ENCODE results near the gene ZCCHC14. TPM values are rescaled to one million over a fixed set of nuclear protein-coding genes. Genes with fewer than 3 reads are reported as not detected.
A peak's percentile ranks its signal among the peaks of the same experiment; 100 is the strongest.
"Not testable (repeated sequence)": the region's sequence is repeated elsewhere in the genome, so short reads cannot be mapped to it uniquely, and the experiment has no call there.

The ZCCHC14 gene
- total RNA-seq, 2 donors from 2014 or later, result 5.6 to 17.9 TPM

DNA sequence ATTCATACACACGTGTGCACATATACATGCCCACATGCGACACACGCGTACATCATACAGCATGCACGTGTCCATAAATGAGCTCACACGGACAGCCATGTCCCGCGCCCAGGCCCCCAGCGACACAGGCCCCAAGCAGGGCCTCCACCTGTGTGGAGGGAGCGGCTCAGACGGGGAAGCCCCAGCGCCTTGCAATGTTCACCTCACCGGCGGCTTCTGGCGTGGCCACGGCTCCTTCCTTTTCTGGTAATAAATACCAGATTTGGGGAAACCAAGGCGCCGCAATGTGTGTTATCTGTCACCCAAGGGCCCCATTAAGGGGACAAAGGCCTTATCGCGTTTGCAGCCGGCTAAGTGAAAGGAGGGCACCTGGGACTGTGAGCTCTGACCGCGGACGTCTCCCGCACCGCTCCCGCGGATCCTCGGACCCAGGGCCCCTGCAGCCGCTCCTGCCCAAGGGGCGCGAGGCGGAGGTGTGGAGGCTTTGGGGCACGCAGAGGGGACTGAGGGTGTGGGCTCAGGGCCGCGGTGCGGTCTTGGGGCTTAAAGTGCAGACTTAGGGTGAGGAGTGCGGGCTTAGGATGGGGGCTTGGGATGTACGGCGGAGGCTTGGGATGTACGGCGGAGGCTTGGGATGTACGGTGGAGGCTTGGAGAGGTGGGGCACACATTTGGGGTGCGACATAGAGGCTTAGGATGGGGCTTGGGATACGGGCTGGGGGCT is 1.9 kb downstream of the ZCCHC14 start:
- not testable (repeated sequence) for H3K9me3 Mint-ChIP-seq
- peak overlapping the region; percentile 90 to 93 for H3K27ac Mint-ChIP-seq
- peaks cover 6 to 36% of the 10 kb centered on the region in 2 donors for H3K36me3 Mint-ChIP-seq
- peak; percentile 64 to 82 for DNase-seq (ENCODE audit: low spot score in 2 of 2)
- ATAC-seq, result peak; percentile 43 to 67

DNA sequence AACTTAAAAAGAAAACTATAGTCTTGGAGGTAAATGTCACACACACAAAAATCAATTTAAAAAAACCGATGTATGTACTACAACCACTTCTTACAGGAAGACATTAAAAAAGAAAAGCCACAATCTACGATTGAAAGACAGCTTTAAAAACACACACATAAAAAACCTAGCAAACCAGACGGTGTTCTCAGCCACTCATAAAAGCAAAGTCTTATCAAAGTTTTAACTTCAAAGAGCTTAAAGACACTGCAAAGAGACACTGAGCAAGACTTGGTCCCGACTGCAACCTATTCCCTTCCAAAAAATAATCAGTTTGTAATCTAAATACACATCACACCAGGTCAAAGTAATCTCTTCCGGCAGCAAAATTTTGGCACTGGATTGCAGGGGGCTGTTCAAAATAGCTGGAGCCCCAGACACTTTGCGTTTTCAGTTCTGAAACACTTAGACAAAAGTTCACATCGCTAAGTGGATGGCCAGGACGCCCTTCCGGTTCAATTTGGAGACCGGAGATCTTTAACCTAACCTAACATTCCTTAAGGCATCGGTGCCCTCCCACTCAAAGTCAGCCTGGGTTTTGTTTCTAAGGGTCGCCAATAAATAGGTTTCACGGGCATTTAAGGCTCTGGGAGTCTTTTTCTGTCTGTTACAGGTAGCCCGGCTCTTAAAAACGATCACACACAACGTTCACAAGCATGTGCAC is 2.6 kb downstream of the ZCCHC14 start:
- ATAC-seq (no peak), DNase-seq (ENCODE audit: low spot score in 2 of 2) (peak in 1 of 2 donors; percentile 16)
- Mint-ChIP-seq H3K36me3 (peaks cover 6 to 36% of the 10 kb centered on the region in 2 donors), H3K27ac (peak overlapping the region; percentile 90 to 93), H3K9me3 (no peaks in the 10 kb centered on the region)

GRCh38 chr16:87489434-87490045 is 3.3 kb downstream of the ZCCHC14 start:
- Mint-ChIP-seq H3K9me3 (no peaks in the 10 kb centered on the region), H3K27ac (peak overlapping the region; percentile 39 to 90), H3K36me3 (peaks cover 6 to 38% of the 10 kb centered on the region in 2 donors)
- ATAC-seq, result no peak
- DNase-seq (ENCODE audit: low spot score in 2 of 2), result no peak

DNA sequence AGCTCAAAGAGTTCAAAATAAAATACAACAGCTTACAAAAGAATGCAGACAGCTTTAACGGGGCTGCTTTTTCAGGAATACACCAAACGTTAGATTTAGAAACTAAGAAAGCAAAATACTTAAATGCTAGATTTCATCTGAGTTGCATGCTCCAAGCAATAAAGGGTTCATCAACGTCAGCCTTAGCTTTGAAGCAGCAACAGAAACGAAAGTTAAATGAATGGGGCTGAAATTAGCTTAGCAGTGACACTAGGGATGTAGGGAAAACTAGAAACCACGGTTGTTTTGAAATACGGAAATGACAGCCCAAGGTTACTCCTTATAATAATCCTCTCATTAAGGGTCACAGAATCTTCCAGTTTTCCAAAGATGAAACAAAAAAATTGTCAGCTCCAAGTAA is 3.9 kb downstream of the ZCCHC14 start:
- peaks cover 12 to 44% of the 10 kb centered on the region in 2 donors for H3K36me3 Mint-ChIP-seq
- peak overlapping the region; percentile 39 to 90 for H3K27ac Mint-ChIP-seq
- ATAC-seq; DNase-seq (ENCODE audit: low spot score in 2 of 2); H3K9me3 Mint-ChIP-seq: not testable (repeated sequence)

GRCh38 chr16:87487361-87487924 is 5.4 kb downstream of the ZCCHC14 start:
- DNase-seq (ENCODE audit: low spot score in 2 of 2) (no peak), ATAC-seq (no peak)
- Mint-ChIP-seq H3K9me3 (no peaks in the 10 kb centered on the region), H3K27ac (no peak overlapping the region), H3K36me3 (peaks cover 16 to 53% of the 10 kb centered on the region in 2 donors)

DNA sequence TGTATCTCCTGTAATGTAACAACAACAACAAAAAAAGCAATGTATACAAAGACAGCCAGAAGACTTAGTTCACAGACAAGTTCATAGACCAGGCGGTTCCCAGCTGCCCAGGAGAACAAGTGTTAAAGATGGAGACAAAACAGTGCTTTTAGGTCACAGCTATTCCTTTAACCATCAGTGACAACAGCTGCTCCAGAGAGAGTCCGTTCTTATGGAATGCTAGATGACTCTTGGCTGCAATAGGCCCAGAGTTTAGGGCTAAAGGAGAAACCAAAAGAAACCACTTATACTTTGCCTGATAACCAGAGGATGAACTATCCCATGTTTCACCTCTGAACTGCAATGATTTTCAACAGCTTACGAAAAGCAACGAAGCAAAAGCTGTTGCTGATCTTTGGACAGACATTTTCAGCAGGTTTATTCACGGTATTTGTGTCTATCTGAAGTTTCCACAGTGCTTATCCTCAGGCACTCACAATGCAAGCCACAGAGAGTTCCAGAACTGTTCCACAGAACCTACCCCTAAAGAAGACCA is 6.0 kb downstream of the ZCCHC14 start:
- ATAC-seq, result no peak
- H3K36me3 Mint-ChIP-seq, result peaks cover 20 to 60% of the 10 kb centered on the region in 2 donors
- H3K27ac Mint-ChIP-seq, result peak overlapping the region in 1 of 2 donors; percentile 69
- no peaks in the 10 kb centered on the region for H3K9me3 Mint-ChIP-seq
- no peak for DNase-seq (ENCODE audit: low spot score in 2 of 2)

DNA sequence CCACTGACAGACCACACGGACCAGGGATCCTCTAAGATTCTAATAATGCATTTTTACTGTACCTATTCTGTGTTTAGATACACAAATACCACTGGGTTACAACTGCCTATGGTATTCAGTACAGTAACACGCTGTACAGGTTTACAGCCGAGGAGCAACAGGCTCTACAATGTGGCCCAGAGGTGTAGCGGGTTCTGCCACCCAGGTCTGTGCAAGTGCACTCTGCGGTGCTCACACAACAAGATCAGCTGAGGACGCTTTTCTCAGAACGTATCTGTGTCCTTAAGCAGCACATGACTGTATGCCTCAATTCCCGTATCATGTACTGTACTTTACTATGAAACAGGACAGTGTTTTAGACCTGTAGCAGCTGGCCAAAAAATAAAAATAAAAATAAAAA is 6.5 kb downstream of the ZCCHC14 start:
- peak overlapping the region; percentile 28 to 69 for H3K27ac Mint-ChIP-seq
- DNase-seq (ENCODE audit: low spot score in 2 of 2), result no peak
- no peaks in the 10 kb centered on the region for H3K9me3 Mint-ChIP-seq
- peaks cover 20 to 57% of the 10 kb centered on the region in 2 donors for H3K36me3 Mint-ChIP-seq
- peak in 1 of 2 donors; percentile 22 for ATAC-seq

DNA sequence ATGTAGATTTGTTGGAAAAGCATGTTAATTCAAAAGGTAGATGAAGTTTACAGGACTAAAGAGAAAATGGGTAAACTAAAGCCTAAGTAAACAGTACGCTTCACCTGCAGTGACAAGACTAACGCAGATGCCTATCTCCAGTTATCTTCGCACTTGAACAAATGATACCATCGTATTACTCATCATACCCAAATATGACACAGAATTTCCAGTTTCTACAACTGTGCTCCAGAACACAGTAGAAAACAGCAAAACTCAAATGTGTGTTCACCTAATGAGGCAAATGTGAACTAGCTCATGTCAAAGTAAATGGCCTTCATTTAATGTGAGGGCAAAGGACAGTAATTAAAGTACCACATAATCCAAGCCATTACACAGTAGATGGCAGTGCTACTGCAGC is 7.0 kb downstream of the ZCCHC14 start:
- ATAC-seq, result peak; percentile 65 to 75
- not testable (repeated sequence) for H3K9me3 Mint-ChIP-seq; DNase-seq (ENCODE audit: low spot score in 2 of 2)
- Mint-ChIP-seq H3K36me3 (peaks cover 19 to 52% of the 10 kb centered on the region in 2 donors), H3K27ac (peak overlapping the region; percentile 28 to 69)

DNA sequence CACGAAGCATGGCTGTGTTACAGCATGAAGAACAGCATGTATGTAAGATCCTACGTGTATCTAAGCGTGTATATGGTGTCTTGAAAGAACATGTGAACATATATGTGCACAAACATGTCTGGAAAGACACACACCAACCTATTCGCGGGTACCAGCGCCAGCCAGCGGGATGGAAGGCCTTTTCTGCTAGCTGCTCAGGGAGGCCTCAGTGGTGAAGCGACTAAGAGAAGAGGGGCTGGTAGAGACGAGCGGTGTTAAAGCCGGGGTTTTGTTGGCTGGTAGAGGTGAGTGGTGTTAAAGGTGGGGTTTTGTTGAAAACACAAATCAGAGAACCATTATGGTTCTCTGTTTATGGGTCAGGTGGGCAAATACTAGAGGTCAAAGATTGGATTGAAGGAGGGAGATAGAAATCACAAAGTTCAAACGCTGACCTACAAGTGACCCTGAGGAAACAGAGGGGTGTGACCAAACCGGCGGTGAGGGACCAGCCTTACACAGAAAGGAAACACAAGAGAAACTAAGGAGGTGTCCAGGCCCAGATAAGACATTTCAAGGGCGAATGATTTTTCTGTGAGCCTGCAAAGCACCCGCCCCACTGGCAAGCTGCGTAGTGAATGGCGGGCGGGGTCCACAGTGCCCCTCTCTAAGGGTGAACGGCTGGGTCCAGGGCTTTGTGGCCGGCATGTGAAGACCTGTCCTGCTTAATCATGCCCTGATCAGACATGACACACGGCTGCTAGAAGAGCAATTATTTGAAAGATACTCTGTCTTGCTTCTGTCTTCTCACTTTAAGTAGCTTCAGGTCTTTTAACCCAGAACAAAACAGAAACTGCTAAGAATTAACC is 8.1 kb downstream of the ZCCHC14 start:
- Mint-ChIP-seq H3K9me3 (no peaks in the 10 kb centered on the region), H3K36me3 (peaks cover 15 to 46% of the 10 kb centered on the region in 2 donors), H3K27ac (peak overlapping the region; percentile 28 to 69)
- DNase-seq (ENCODE audit: low spot score in 2 of 2) (no peak), ATAC-seq (no peak)

GRCh38 chr16:87483481-87483880 is 9.3 kb downstream of the ZCCHC14 start:
- ATAC-seq, result no peak
- H3K9me3 Mint-ChIP-seq, result no peaks in the 10 kb centered on the region
- DNase-seq (ENCODE audit: low spot score in 2 of 2), result no peak
- H3K27ac Mint-ChIP-seq, result no peak overlapping the region
- peaks cover 15 to 38% of the 10 kb centered on the region in 2 donors for H3K36me3 Mint-ChIP-seq

GRCh38 chr16:87482670-87483069 is 10.2 kb downstream of the ZCCHC14 start:
- Mint-ChIP-seq H3K36me3 (peaks cover 15 to 36% of the 10 kb centered on the region in 2 donors), H3K27ac (peak overlapping the region in 1 of 2 donors; percentile 52)
- ATAC-seq; H3K9me3 Mint-ChIP-seq; DNase-seq (ENCODE audit: low spot score in 2 of 2): not testable (repeated sequence)

DNA sequence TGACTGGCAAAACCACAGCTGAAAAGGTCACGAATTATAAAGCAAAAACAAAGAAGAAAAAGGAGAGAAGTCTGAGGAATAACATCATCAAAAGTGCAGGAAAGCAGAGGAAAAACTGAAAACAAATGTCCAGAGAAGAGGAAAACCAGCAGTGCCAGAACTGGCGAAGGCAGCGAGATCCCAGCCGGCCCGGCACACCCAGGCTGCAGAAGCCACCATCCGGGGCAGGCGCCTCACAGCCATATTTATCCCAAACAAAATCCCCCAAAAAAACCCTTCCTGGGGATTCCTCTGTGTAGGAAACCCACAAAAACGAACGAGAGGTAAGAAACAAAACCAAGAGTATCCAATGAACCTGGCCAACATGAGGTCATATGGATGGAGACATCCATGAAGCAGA is 10.6 kb downstream of the ZCCHC14 start:
- Mint-ChIP-seq H3K9me3 (no peaks in the 10 kb centered on the region), H3K27ac (no peak overlapping the region), H3K36me3 (peaks cover 15 to 32% of the 10 kb centered on the region in 2 donors)
- no peak for ATAC-seq
- DNase-seq (ENCODE audit: low spot score in 2 of 2), result no peak

DNA sequence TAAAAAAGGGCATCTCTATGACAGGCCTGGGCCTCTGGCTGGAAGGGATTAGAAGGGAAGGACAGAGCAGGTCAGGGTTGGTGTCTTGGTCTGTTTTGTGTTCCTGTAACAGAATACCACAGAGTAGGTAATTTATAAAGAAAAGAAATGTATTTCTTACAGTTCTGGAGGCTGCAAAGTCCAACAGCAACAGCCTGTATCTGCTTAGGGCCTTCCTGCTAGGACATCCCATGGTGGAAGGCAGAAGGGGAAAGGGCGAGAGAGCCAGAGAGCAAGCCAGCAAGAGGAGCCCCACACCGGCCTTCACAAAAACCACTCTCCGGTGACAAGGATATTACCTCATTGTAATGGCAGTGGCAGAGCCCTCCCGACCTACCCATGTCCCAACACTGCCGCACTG is 11.1 kb downstream of the ZCCHC14 start:
- not testable (repeated sequence) for H3K27ac Mint-ChIP-seq; ATAC-seq; DNase-seq (ENCODE audit: low spot score in 2 of 2); H3K9me3 Mint-ChIP-seq
- H3K36me3 Mint-ChIP-seq, result peaks cover 15 to 26% of the 10 kb centered on the region in 2 donors

- H3K36me3 Mint-ChIP-seq; ATAC-seq; H3K27ac Mint-ChIP-seq; H3K9me3 Mint-ChIP-seq; DNase-seq (ENCODE audit: low spot score in 2 of 2): not testable (repeated sequence)
These were observed 15.4 kb downstream of the ZCCHC14 start for GRCh38 chr16:87477209-87477981.

- Mint-ChIP-seq H3K9me3 (no peaks in the 10 kb centered on the region), H3K27ac (no peak overlapping the region), H3K36me3 (no peaks in the 10 kb centered on the region)
- ATAC-seq (no peak), DNase-seq (ENCODE audit: low spot score in 2 of 2) (no peak)
These were observed 18.2 kb downstream of the ZCCHC14 start for GRCh38 chr16:87474566-87474996.

Data from activated naive CD4-positive, alpha-beta T cell treated with anti-CD3 and anti-CD28 coated beads, Interleukin-2, amount 50 U/mL, for 72 hours (primary cell).